ENCODE measurements around the gene SNRNP35.

DNA sequence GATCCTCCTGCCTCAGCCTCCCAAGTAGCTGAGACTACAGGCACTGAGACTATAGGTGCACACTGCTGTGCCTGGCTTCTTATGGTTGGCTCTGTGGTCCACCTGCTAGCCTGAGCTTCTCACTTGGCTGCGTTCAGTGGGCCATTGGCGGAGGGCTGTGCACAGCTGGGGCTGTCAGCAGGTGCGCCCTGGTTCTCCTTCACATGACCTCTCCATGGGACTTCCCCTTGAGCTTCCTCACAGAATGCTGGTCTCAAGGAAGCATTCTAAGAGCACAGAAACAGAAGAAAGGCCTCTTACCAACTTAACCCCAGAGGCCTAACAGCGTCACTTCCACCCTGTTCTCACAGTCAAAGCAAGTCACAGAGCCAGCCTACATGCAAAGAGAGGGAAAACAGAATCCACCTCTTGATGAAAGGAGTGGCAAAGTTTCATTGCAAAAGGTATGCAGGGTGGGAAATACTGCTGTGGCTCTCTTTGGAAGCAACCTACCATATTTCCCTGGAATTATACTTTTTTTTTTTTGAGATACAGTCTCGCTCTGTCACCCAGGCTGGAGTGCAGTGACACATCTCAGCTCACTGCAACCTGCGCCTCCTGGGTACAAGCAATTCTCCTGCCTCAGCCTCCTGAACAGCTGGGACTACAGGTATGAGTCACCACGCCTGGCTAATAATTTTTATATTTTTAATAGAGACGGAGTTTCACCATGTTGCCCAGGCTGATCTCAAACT, 30.7 kb upstream of the SNRNP35 start:
- TF ChIP-seq, protein P1, sequence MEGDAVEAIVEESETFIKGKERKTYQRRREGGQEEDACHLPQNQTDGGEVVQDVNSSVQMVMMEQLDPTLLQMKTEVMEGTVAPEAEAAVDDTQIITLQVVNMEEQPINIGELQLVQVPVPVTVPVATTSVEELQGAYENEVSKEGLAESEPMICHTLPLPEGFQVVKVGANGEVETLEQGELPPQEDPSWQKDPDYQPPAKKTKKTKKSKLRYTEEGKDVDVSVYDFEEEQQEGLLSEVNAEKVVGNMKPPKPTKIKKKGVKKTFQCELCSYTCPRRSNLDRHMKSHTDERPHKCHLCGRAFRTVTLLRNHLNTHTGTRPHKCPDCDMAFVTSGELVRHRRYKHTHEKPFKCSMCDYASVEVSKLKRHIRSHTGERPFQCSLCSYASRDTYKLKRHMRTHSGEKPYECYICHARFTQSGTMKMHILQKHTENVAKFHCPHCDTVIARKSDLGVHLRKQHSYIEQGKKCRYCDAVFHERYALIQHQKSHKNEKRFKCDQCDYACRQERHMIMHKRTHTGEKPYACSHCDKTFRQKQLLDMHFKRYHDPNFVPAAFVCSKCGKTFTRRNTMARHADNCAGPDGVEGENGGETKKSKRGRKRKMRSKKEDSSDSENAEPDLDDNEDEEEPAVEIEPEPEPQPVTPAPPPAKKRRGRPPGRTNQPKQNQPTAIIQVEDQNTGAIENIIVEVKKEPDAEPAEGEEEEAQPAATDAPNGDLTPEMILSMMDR (IDR thresholded peaks at IDR 0.05; ENCODE audit: insufficient read depth, low read depth, low read length), result no peak
- TF ChIP-seq EZH2 (IDR thresholded peaks at IDR 0.05; ENCODE audit: insufficient read depth, low read length), result no peak

Measured in astrocyte (in vitro differentiated cells and primary cell).